ENCODE measurements around the gene FRMD4A. TPM values are rescaled to one million over a fixed set of nuclear protein-coding genes. Genes with fewer than 3 reads are reported as not detected.
A peak's percentile ranks its signal among the peaks of the same experiment; 100 is the strongest.

Gene FRMD4A
- total and polyA plus RNA-seq, 10 of the 15 experiments (the other 5 are each of a cell fraction or from before 2014, with no cell fraction given), result 17.8 to 75.2 (median 39.1) TPM

DNA sequence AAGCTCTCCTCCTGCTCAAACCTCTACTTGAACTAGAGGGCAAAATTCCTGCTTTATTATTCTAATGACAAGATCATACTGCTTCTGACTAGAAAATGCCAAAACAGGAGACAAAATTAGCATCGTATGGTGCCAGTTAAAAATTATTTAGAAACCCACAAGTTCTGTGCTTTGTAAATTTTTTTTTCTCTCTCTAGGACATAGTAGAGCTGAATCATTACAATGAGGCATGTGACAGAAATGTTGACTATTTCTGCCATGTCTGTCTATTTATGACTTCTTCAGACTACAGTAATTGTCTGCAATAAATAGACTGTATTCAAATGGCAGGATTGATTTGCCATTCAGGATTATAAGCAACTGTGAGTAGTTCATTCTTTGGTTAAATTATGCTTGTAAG lies 408.1 kb downstream of the FRMD4A start (continued):
- no peak for TF ChIP-seq ZNF384 (IDR thresholded peaks at IDR 0.05; ENCODE audit: borderline replicate concordance, low read depth, low read length)
- no peak for TF ChIP-seq KAT2A (conservative IDR thresholded peaks at IDR 0.05; ENCODE audit: control insufficient read depth, low read depth, low read length)

GRCh38 chr10:13921941-13922340 lies 408.8 kb downstream of the FRMD4A start:
- ChIA-PET RAD21 (ENCODE audit: unreplicated experiment) (no interaction called here), CTCF (interaction anchor here (1.0 to 1.5 kb wide), 2 partner anchors 8 to 19 kb away, joined by 3 to 4 read pairs; no protein-coding TSS in a partner anchor), SMC1A (ENCODE audit: uncharacterized antibody, unreplicated experiment) (interaction anchor here (0.8 to 1.5 kb wide), 5 partner anchors 8 to 135 kb away, joined by 3 to 5 read pairs (median 3); no protein-coding TSS in a partner anchor), POLR2A (interaction anchor here (0.6 to 1.3 kb wide), 3 partner anchors 8 to 90 kb away, joined by 3 to 4 read pairs (median 4); no protein-coding TSS in a partner anchor)
- peak; percentile 59 for FAIRE-seq
- Histone ChIP-seq H3K79me2 (ENCODE audit: control insufficient read depth, insufficient read depth, low read length) (no peaks in the 10 kb centered on the region; the same call in none of the 2 replicates), H2AFZ (ENCODE audit: control insufficient read depth, low read depth, low read length) (no peak overlapping the region), H3K4me2 (ENCODE audit: control insufficient read depth, insufficient read depth) (no peak overlapping the region), H3K27me3 (replicated peaks in 1 of 2; ENCODE audit: control insufficient read depth in 2 of 2, insufficient read depth in 2 of 2, low read length in 1 of 2) (no peaks in the 10 kb centered on the region), H3K36me3 (ENCODE audit: control insufficient read depth in 2 of 2, insufficient read depth in 2 of 2, low read length in 1 of 2) (no peaks in the 10 kb centered on the region; a peak in 1 of 4 replicates), H3K4me3 (no peak overlapping the region), H3K4me1 (ENCODE audit: control insufficient read depth, insufficient read depth, low read length) (peaks cover 22% of the 10 kb centered on the region), H3K9me3 (replicated peaks; ENCODE audit: control insufficient read depth, insufficient read depth, low read length) (no peaks in the 10 kb centered on the region; the same call in 2 of the 3 replicates), H4K20me1 (ENCODE audit: control insufficient read depth, insufficient read depth) (no peaks in the 10 kb centered on the region), H3K9ac (ENCODE audit: control insufficient read depth, insufficient read depth, low read length) (no peak overlapping the region), H3K27ac (ENCODE audit: control insufficient read depth, insufficient read depth) (no peak overlapping the region)
- 51% methylated on average over 3 of the region's 3 CpGs for WGBS (ENCODE audit: insufficient coverage, insufficient replicate concordance, low lambda C conversion rate, missing lambda C conversion rate)
- intact Hi-C loops (cut with micrococcal nuclease; ENCODE audit: unreplicated experiment) (loop anchor here (10.0 kb wide), 1 partner anchor 263 kb away; no protein-coding TSS in a partner anchor), in situ Hi-C loops (cut with MboI) (no loop called here)
- no TSS peak for BruUV-seq (replicated peaks)
- no peak for DNase-seq (ENCODE audit: low read depth, low spot score)
- ATAC-seq, result no peak
- TF ChIP-seq PBX3 (IDR thresholded peaks at IDR 0.05; ENCODE audit: insufficient replicate concordance, low read depth, low read length) (no peak), SREBF1 (IDR thresholded peaks at IDR 0.05; ENCODE audit: low read length) (no peak), ZNF622 (IDR thresholded peaks at IDR 0.05) (no peak), JUNB (IDR thresholded peaks at IDR 0.05) (no peak), CEBPB (IDR thresholded peaks at IDR 0.05; ENCODE audit: borderline replicate concordance in 1 of 2, low read depth in 2 of 2, low read length in 2 of 2) (no peak), CEBPZ (IDR thresholded peaks at IDR 0.05; ENCODE audit: low read depth, low read length) (no peak), SUPT20H (IDR thresholded peaks at IDR 0.05; ENCODE audit: borderline replicate concordance, control insufficient read depth, low read depth, low read length) (no peak), NRF1 (conservative IDR thresholded peaks at IDR 0.05; ENCODE audit: low read depth, low read length) (no peak), CHD2 (IDR thresholded peaks at IDR 0.05; ENCODE audit: borderline replicate concordance, low read depth, low read length) (no peak), FOXK2 (IDR thresholded peaks at IDR 0.05) (no peak), POLR2AphosphoS2 (IDR thresholded peaks at IDR 0.05; ENCODE audit: low read depth, low read length) (no peak), IRF5 (IDR thresholded peaks at IDR 0.05; ENCODE audit: borderline replicate concordance) (no peak), HDGF (IDR thresholded peaks at IDR 0.05) (no peak), ATF2 (IDR thresholded peaks at IDR 0.05; ENCODE audit: low read length) (no peak)

All from GM12878 (cell line).